HepG2 (cell line): ENCODE data around the gene FAM83C. TPM values are rescaled to one million over a fixed set of nuclear protein-coding genes. Genes with fewer than 3 reads are reported as not detected.

ENCODE experiments used
- ATAC-seq: fragments of 200-7000 bp; cut with Tn5 transposase; 3 replicates; pipeline ENCODE4 v1.9.1; 2020; ENCODE audit warnings: mild to moderate bottlenecking, moderate library complexity
- BruUV-seq: library from RNA; stranded (reverse); fragments of 400-500 nt; replicated peaks from 2 replicates; lab custom pipeline; 2021; lab: Mats Ljungman, UMichigan
- CTCF ChIA-PET: fragments of 300-600 bp; formaldehyde crosslinking; extraction: SDS; loops from one replicate; lab custom pipeline; 2021; ENCODE audit warnings: low total read pairs, inconsistent platforms, low intra/inter-chr PET ratio; lab: Yijun Ruan, JAX
- POLR2A ChIA-PET: fragments of 350-600 bp; sonication (Branson Sonifier 250); formaldehyde crosslinking; loops from one replicate; lab custom pipeline; 2020; ENCODE audit warnings: antibody characterized with exemption, inconsistent platforms; lab: Yijun Ruan, JAX
- DNase-seq: peaks from one replicate; pipeline ENCODE4 v3.0.0-alpha.2; 2015; ENCODE audit warnings: low spot score
- FAIRE-seq: peaks from 3 replicates; lab custom pipeline; 2011; peaks lifted over from hg19 to GRCh38; lab: Jason Lieb, UNC
- H2AFZ ChIP-seq: one replicate; pipeline ENCODE4 v1.6.1; 2011; ENCODE audit warnings: low read length, inconsistent platforms
- H3K27ac ChIP-seq: fragments of 300-600 bp; 3 replicates; pipeline ENCODE4 v1.8.0; 2011; ENCODE audit warnings: mixed run types, mild to moderate bottlenecking, mixed read lengths, low read length, inconsistent platforms; ENCODE audit not compliant: insufficient read depth; ENCODE audit errors: extremely low read length
- H3K27me3 ChIP-seq, 2 experiments: fragments of 200-600 bp in 1 of 2; 2 replicates in 1 of 2; 3 replicates in 1 of 2; pipeline versions ENCODE4 v1.6.0 to v1.8.0; 2011; ENCODE audit warnings: low read length in 2 of 2, mild to moderate bottlenecking in 2 of 2, moderate library complexity in 2 of 2, inconsistent platforms in 1 of 2; ENCODE audit not compliant: insufficient read depth in 2 of 2, control insufficient read depth in 1 of 2
- H3K36me3 ChIP-seq, 2 experiments: fragments of 200-600 bp in 1 of 2; replicated peaks in 1 of 2; 2 replicates in 1 of 2; 3 replicates in 1 of 2; pipeline versions ENCODE4 v1.5.1 to v1.8.0; 2011; ENCODE audit warnings: low read length in 2 of 2, inconsistent platforms in 1 of 2; ENCODE audit not compliant: insufficient read depth in 2 of 2, control insufficient read depth in 1 of 2
- H3K4me1 ChIP-seq: 2 replicates; pipeline ENCODE4 v1.5.1; 2012; ENCODE audit warnings: low read length, inconsistent platforms; ENCODE audit not compliant: insufficient read depth
- H3K4me2 ChIP-seq: 2 replicates; pipeline ENCODE4 v1.6.0; 2011; ENCODE audit warnings: low read depth, low read length, inconsistent platforms
- H3K4me3 ChIP-seq, 3 experiments: fragments of 200-600 bp in 1 of 3; sonication (generic), shearing (Covaris generic) in 1 of 3; replicated peaks in 1 of 3; 2 replicates each; pipeline ENCODE4 v1.5.1; 2011 to 2016; ENCODE audit warnings: low read length in 3 of 3, inconsistent platforms in 2 of 3, low read depth in 2 of 3, mild to moderate bottlenecking in 2 of 3, control low read depth in 1 of 3, mixed read lengths in 1 of 3; ENCODE audit not compliant: insufficient read depth in 1 of 3
- H3K79me2 ChIP-seq: one replicate; pipeline ENCODE4 v1.6.1; 2011; ENCODE audit warnings: low read length, inconsistent platforms; ENCODE audit not compliant: insufficient read depth
- H3K9ac ChIP-seq: 2 replicates; pipeline ENCODE4 v1.6.0; 2011; ENCODE audit warnings: mild to moderate bottlenecking, low read depth, low read length, inconsistent platforms; ENCODE audit not compliant: insufficient read depth
- H3K9me3 ChIP-seq: 2 replicates; pipeline ENCODE4 v1.5.1; 2012; ENCODE audit warnings: mild to moderate bottlenecking, low read length
- H4K20me1 ChIP-seq: 2 replicates; pipeline ENCODE4 v1.6.0; 2011; ENCODE audit warnings: inconsistent platforms, mild to moderate bottlenecking, low read length, moderate library complexity; ENCODE audit not compliant: insufficient read depth
- HNRNPUL1 ChIP-seq: fragments of 200-400 bp; formaldehyde crosslinking; IDR thresholded peaks from 2 replicates; pipeline ENCODE4 v1.6.1; 2017; ENCODE audit warnings: low read depth, mild to moderate bottlenecking, low read length, moderate library complexity
- PTBP1 ChIP-seq: fragments of 200-400 bp; formaldehyde crosslinking; IDR thresholded peaks from 2 replicates; pipeline ENCODE4 v1.6.1; 2018; ENCODE audit warnings: low read length, low read depth; ENCODE audit not compliant: poor library complexity, severe bottlenecking
- RAD21 ChIP-seq: fragments of 450-650 bp; formaldehyde crosslinking; IDR thresholded peaks from 2 replicates; pipeline ENCODE4 v1.5.0; 2020; ENCODE audit warnings: mild to moderate bottlenecking
- REL ChIP-seq: sonication (generic); formaldehyde crosslinking; conservative IDR thresholded peaks from 2 replicates; pipeline ENCODE4 v1.8.0; 2022; ENCODE audit warnings: mild to moderate bottlenecking, missing genetic modification reagents, moderate library complexity
- SATB2 ChIP-seq: sonication (generic); formaldehyde crosslinking; IDR thresholded peaks from 2 replicates; pipeline ENCODE4 v1.5.0; 2020; ENCODE audit warnings: missing genetic modification reagents
- SKI ChIP-seq: fragments of 450-650 bp; IDR thresholded peaks from one replicate; pipeline ENCODE4 v1.6.1; 2018; ENCODE audit warnings: mild to moderate bottlenecking; ENCODE audit not compliant: partially characterized antibody
- TBX2 ChIP-seq: sonication (generic); formaldehyde crosslinking; IDR thresholded peaks from 2 replicates; pipeline ENCODE4 v1.5.0; 2020; ENCODE audit warnings: missing genetic modification reagents, mild to moderate bottlenecking, borderline replicate concordance
- TBX3 ChIP-seq: fragments of 450-650 bp; IDR thresholded peaks from 2 replicates; pipeline ENCODE4 v1.6.1; 2017; ENCODE audit warnings: antibody characterized with exemption, mild to moderate bottlenecking, inconsistent platforms, borderline replicate concordance
- ZFY ChIP-seq: sonication (generic); formaldehyde crosslinking; IDR thresholded peaks from 2 replicates; pipeline ENCODE4 v1.4.0; 2020; ENCODE audit warnings: missing genetic modification reagents
- ZNF180 ChIP-seq: sonication (generic); formaldehyde crosslinking; IDR thresholded peaks from 2 replicates; pipeline ENCODE4 v1.4.0; 2020; ENCODE audit warnings: low read depth, missing genetic modification reagents, borderline replicate concordance
- ZNF282 ChIP-seq: fragments of 450-650 bp; IDR thresholded peaks from 2 replicates; pipeline ENCODE4 v1.6.1; 2018; ENCODE audit not compliant: partially characterized antibody
- ZNF33B ChIP-seq: sonication (generic); formaldehyde crosslinking; IDR thresholded peaks from 2 replicates; pipeline ENCODE4 v1.5.1; 2020; ENCODE audit warnings: mild to moderate bottlenecking, missing genetic modification reagents
- ZNF562 ChIP-seq: sonication (generic); formaldehyde crosslinking; IDR thresholded peaks from 2 replicates; pipeline ENCODE4 v1.8.0; 2022; ENCODE audit warnings: missing genetic modification reagents, borderline replicate concordance
- WGBS: methylation state at CpG from one replicate; pipeline ENCODE4 v1.1.6; 2017; ENCODE audit warnings: low lambda C conversion rate; 5-methylcytosine and 5-hydroxymethylcytosine counted together
- in situ Hi-C: cut with HindIII; loops from 2 replicates; pipeline ENCODE4 v1.10.0; 2017; ENCODE audit warnings: low pct_unique_long_range_greater_than_20kb; ENCODE audit not compliant: extremely low pct_ligation_motif_present
- intact Hi-C: fragments of 100-400 bp; cut with micrococcal nuclease; formaldehyde crosslinking; loops from one replicate; pipeline ENCODE4 v1.10.0; 2022; ENCODE audit not compliant: unreplicated experiment
- polyA plus RNA-seq, 8 experiments: library from polyadenylated mRNA; depleted of rRNA in 3 of 8; stranded (reverse) in 7 of 8; unstranded in 1 of 8; fragments of >200 nt; fragmentation: Illumina TruSeq in 4 of 8; extraction: Trizol in 4 of 8; gene quantifications; 2 replicates each; pipeline versions ENCODE4 v1.2.1 to v1.2.3, GENCODE V29; 2011 to 2016; ENCODE audit warnings: low read depth in 4 of 8, missing spikeins in 1 of 8, mixed read lengths in 1 of 8; ENCODE audit not compliant: insufficient read depth in 1 of 8
- total RNA-seq, 5 experiments: library from RNA; depleted of rRNA; stranded (reverse); fragments of >200 nt; fragmentation: Illumina TruSeq; extraction: Trizol; gene quantifications; 2 replicates each; pipeline ENCODE4 v1.2.3, GENCODE V29; 2016; ENCODE audit warnings: low read depth in 1 of 5
- TF ChIP-seq, protein P1 (sequence below): sonication (generic); formaldehyde crosslinking; IDR thresholded peaks from 2 replicates; pipeline ENCODE4 v1.9.0; 2021; ENCODE audit warnings: missing genetic modification reagents, mild to moderate bottlenecking, borderline replicate concordance
- TF ChIP-seq, protein P2 (sequence below): IDR thresholded peaks from 2 replicates; pipeline ENCODE4 v1.6.1; 2012; ENCODE audit warnings: low read length, improper control_type of control experiment
- TF ChIP-seq, protein P3 (sequence below): fragments of 450-650 bp; IDR thresholded peaks from 2 replicates; pipeline ENCODE4 v1.6.1; 2017
- TF ChIP-seq, protein P4 (sequence below): sonication (generic); formaldehyde crosslinking; IDR thresholded peaks from 2 replicates; pipeline ENCODE4 v1.5.1; 2020; ENCODE audit warnings: missing genetic modification reagents, mild to moderate bottlenecking, borderline replicate concordance

FAM83C gene
- total and polyA plus RNA-seq, 2 of the 13 experiments (the other 11 are each of a cell fraction or from before 2014, with no cell fraction given), result 0.04 TPM; not detected in 1

DNA sequence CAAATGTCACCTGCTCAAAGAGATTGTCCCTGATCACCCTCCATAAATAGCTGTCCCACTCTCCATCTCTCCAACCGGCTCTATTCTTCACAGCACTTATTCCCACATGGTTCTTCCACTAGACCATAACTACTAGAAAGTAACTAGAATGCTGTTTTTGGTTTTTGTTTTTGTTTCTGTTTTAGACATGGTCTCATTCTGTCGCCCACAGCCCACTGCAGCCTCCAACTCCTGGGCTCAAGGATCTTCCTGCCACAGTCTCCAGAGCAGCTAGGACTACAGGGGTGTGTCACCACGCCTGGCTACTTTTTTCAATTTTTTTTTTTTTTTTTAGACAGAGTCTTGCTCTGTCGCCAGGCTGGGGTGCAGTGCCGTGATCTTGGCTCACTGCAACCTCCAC, 53.5 kb downstream of the FAM83C start:
- no peak for DNase-seq
- H3K27ac ChIP-seq, result no peak overlapping the region
- H3K9ac ChIP-seq, result no peak overlapping the region
- BruUV-seq, result no TSS peak
- H3K79me2 ChIP-seq, result no peaks in the 10 kb centered on the region
- no peaks in the 10 kb centered on the region for H3K4me1 ChIP-seq
- H3K4me3 ChIP-seq, result no peak overlapping the region
- no peaks in the 10 kb centered on the region for H4K20me1 ChIP-seq
- no peak overlapping the region for H3K4me2 ChIP-seq
- in situ Hi-C loops, result no loop called here
- H3K27me3 ChIP-seq, result peaks cover 3 to 20% of the 10 kb centered on the region in 2 experiments; a peak in 2 of 5 replicates
- H3K36me3 ChIP-seq, result no peaks in the 10 kb centered on the region
- no peaks in the 10 kb centered on the region for H3K9me3 ChIP-seq
- intact Hi-C loops, result no loop called here
- TF ChIP-seq ZNF180 (no peak), TBX3 (no peak), HNRNPUL1 (no peak), TBX2 (CRISPR knock-in tag) (no peak), REL (CRISPR knock-in tag) (no peak), SKI (no peak), RAD21 (no peak), ZNF562 (CRISPR knock-in tag) (no peak), ZNF282 (no peak), ZFY (CRISPR knock-in tag) (no peak), ZNF33B (CRISPR knock-in tag) (no peak), SATB2 (CRISPR knock-in tag) (no peak), PTBP1 (no peak)
- TF ChIP-seq, protein P1, sequence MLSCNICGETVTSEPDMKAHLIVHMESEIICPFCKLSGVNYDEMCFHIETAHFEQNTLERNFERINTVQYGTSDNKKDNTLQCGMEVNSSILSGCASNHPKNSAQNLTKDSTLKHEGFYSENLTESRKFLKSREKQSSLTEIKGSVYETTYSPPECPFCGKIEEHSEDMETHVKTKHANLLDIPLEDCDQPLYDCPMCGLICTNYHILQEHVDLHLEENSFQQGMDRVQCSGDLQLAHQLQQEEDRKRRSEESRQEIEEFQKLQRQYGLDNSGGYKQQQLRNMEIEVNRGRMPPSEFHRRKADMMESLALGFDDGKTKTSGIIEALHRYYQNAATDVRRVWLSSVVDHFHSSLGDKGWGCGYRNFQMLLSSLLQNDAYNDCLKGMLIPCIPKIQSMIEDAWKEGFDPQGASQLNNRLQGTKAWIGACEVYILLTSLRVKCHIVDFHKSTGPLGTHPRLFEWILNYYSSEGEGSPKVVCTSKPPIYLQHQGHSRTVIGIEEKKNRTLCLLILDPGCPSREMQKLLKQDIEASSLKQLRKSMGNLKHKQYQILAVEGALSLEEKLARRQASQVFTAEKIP, result no peak
- TF ChIP-seq, protein P2, sequence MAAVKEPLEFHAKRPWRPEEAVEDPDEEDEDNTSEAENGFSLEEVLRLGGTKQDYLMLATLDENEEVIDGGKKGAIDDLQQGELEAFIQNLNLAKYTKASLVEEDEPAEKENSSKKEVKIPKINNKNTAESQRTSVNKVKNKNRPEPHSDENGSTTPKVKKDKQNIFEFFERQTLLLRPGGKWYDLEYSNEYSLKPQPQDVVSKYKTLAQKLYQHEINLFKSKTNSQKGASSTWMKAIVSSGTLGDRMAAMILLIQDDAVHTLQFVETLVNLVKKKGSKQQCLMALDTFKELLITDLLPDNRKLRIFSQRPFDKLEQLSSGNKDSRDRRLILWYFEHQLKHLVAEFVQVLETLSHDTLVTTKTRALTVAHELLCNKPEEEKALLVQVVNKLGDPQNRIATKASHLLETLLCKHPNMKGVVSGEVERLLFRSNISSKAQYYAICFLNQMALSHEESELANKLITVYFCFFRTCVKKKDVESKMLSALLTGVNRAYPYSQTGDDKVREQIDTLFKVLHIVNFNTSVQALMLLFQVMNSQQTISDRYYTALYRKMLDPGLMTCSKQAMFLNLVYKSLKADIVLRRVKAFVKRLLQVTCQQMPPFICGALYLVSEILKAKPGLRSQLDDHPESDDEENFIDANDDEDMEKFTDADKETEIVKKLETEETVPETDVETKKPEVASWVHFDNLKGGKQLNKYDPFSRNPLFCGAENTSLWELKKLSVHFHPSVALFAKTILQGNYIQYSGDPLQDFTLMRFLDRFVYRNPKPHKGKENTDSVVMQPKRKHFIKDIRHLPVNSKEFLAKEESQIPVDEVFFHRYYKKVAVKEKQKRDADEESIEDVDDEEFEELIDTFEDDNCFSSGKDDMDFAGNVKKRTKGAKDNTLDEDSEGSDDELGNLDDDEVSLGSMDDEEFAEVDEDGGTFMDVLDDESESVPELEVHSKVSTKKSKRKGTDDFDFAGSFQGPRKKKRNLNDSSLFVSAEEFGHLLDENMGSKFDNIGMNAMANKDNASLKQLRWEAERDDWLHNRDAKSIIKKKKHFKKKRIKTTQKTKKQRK, result no peak
- TF ChIP-seq, protein P3, sequence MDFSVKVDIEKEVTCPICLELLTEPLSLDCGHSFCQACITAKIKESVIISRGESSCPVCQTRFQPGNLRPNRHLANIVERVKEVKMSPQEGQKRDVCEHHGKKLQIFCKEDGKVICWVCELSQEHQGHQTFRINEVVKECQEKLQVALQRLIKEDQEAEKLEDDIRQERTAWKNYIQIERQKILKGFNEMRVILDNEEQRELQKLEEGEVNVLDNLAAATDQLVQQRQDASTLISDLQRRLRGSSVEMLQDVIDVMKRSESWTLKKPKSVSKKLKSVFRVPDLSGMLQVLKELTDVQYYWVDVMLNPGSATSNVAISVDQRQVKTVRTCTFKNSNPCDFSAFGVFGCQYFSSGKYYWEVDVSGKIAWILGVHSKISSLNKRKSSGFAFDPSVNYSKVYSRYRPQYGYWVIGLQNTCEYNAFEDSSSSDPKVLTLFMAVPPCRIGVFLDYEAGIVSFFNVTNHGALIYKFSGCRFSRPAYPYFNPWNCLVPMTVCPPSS, result no peak
- TF ChIP-seq, protein P4, sequence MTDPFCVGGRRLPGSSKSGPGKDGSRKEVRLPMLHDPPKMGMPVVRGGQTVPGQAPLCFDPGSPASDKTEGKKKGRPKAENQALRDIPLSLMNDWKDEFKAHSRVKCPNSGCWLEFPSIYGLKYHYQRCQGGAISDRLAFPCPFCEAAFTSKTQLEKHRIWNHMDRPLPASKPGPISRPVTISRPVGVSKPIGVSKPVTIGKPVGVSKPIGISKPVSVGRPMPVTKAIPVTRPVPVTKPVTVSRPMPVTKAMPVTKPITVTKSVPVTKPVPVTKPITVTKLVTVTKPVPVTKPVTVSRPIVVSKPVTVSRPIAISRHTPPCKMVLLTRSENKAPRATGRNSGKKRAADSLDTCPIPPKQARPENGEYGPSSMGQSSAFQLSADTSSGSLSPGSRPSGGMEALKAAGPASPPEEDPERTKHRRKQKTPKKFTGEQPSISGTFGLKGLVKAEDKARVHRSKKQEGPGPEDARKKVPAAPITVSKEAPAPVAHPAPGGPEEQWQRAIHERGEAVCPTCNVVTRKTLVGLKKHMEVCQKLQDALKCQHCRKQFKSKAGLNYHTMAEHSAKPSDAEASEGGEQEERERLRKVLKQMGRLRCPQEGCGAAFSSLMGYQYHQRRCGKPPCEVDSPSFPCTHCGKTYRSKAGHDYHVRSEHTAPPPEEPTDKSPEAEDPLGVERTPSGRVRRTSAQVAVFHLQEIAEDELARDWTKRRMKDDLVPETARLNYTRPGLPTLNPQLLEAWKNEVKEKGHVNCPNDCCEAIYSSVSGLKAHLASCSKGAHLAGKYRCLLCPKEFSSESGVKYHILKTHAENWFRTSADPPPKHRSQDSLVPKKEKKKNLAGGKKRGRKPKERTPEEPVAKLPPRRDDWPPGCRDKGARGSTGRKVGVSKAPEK (CRISPR knock-in tag), result no peak
- POLR2A ChIA-PET, result no interaction called here
- CTCF ChIA-PET, result no interaction called here
- no peak for FAIRE-seq
- no peak overlapping the region for H2AFZ ChIP-seq
- WGBS, result 12% methylated on average over 5 of the region's 5 CpGs
- ATAC-seq, result no peak
